Hematopoietic multipotent progenitor cell treated with erythropoietin and hydrocortisone succinate and interleukin-3 and kit ligand, for 4 days (in vitro differentiated cells): ENCODE data around the gene TOX4.

Experiments
- DNase-seq: peaks from one replicate; pipeline ENCODE4 v3.0.0-alpha.2; 2015

TOX4 gene

GRCh38 chr14:21505012-21505553, 28.1 kb downstream of the TOX4 start:
- no peak for DNase-seq

DNA sequence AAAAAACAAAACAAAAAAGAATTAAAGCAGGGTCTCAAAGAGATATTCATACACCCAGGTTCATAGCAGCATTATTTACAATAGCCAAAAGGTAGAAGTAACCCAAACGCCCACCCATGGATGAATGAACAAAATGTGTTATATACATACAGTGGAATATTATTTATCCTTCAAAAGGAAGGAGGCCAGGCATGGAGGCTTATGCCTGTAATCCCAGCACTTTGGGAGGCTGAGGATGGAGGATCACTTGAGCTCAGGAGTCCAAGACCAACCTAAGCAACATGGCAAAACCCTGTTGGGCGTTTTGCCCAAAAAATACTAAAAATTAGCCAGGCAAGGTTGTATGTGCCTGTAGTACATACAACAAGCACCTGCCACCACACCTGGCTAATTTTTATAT, 29.6 kb downstream of the TOX4 start:
- DNase-seq: no peak

- no peak for DNase-seq
Measured at GRCh38 chr14:21509432-21510143, 32.6 kb downstream of the TOX4 start.

- DNase-seq: peak; percentile 99
Measured at GRCh38 chr14:21510735-21511657, 34.0 kb downstream of the TOX4 start, which contains the start of gene METTL3. Gene METTL3, minus strand, starts transcription at chr14:21511340. Its CDS starts 117 bp downstream, at chr14:21511223.

- no peak for DNase-seq
Measured at GRCh38 chr14:21514341-21514740, 37.3 kb downstream of the TOX4 start.

DNA sequence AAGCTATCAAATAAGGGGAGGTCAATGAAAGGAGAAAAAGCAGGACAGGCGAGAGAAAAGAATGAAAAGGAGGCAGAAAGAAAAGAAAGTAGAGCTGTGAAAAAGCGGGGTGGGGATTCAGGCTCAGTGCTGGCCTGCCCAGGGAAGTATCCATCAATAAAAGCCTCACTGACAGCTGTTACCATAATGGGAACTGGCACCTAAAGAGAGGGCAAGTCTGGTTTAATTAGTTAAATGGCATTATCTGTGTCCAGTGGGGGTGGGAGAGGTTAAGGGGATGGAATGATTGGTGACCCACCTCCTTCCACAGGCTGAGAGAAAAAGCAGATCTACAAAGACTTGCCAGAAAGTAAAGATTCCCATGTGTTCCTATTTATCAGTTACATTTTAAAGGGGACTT, 41.7 kb downstream of the TOX4 start:
- no peak for DNase-seq

DNA sequence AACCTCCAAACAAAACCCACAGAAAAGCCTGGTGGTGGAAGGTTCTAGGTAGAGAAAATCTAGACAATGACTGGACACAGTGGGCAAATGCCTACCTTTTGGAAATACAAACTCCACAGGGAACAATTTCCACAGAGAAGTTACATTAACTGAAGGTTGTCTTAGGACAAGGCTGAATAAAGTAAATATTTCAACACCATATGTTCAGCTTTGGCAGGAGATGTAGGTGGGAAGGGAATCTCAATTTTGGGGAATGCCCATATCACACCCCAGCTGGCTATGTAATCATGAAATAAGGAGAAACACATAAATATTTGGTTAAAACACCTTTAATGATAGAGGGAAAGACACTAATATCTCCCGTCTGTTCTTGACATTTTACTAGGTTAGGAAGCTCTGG, 43.8 kb downstream of the TOX4 start:
- no peak for DNase-seq

GRCh38 chr14:21521501-21521900, 44.5 kb downstream of the TOX4 start:
- DNase-seq: no peak

- no peak for DNase-seq
Measured at GRCh38 chr14:21523203-21523602, 46.2 kb downstream of the TOX4 start.

DNA sequence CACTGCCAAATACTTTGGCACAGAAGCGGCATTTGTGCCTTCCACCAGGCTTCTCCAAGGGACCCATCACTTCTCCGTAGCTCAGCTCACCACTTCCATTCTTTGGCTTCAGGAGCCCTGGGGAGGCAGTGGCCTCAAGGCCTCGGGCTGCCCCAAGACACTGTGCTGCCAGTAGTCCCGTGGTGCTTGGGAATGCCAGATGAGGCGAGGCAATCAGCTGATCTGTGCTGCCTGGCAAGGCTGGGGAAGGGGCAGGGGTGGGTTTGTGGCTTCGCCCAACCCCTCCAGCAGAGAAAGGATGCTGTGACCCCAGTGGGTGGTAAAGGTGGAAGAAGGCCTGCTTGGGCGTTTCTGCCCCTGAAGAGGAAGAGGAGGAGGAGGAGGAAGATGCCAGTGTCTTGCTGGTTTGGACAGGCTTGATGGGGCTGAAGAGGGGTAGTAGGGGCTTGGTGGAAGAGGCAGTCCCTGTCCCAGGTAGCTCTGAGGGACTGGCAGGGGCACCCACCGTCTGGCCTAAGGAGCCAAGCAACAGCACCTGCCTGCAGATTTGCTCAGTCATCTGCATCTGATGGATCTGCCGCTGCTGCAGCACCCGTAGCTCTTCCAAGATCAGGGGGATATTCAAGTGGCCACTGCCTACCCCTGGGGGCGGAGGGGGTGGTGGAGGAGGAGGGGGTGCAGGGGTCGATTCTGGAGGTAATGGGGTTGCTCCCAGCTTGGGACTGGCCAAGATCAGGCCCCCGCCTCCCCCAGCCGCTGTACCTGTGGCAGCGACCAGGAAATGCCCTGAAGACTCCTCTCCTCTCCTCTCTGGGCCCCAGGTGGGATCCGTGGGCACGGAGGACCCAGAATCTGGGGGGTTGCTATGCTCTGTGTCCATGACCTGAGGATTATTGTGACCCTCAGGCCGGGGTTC, 47.8 kb downstream of the TOX4 start:
- DNase-seq: no peak

DNA sequence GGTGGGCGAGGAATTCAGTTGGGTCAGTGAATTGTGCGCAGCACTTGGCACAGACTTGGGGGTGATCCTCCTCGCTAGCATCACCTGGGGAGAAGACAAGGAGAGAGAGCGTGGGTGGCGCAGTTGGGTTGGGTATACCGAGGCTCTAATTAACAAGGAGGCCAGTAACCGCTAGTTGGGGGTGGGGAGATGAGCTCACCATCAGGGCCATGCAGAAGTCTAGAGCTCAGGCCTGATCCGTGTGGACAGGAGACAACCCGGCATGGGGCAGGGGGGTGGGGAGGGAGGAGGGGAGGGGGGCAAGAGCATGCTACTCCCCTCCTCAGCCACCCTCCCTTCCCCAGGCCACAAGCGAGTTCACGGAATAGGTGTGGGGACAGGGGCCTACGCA, 48.6 kb downstream of the TOX4 start:
- no peak for DNase-seq

DNA sequence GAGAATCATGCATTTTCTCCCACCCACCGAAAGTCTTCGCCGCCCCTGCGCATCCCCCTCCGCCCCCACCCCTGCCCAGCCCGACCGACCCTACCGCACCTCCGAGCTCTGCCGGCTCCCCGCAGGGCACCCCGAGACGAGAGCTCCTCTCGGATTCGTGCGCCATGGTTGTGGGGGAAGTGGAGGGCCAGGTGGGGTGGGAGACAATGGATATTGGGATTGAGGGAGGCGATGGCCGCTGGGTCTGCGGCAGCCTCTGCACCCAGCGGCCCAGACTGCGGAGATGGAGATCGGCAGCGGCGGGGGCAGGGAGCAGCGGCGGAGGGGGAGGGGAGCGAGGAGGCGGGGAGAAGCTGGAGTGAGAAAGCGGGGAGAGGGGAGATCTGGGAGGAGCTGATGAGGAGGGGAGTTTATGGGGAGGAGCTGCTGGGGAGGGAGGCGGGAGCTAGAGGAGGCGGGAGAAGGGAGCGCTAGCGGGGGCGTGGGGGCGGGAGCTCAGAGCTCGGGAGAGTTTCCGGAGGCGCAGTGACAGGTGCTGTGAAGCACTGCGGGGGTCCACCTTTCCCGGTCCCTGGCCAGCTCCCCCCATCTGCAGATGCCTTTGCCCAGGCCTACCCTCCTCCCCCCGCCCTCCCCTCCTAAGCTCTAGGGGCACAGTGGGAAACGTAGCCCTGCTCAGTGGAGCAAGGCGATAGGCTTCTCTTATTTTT, 49.1 kb downstream of the TOX4 start, which contains the start of gene SALL2:
Gene SALL2 (minus strand): TSS at position 385 of the 710 bp plus-strand sequence. CDS start 219 bp downstream, at position 166.
- peak; percentile 84 for DNase-seq

GRCh38 chr14:21526672-21527317, 49.8 kb downstream of the TOX4 start:
- DNase-seq: peak; percentile 61

GRCh38 chr14:21527318-21527679, 50.3 kb downstream of the TOX4 start:
- DNase-seq: no peak

DNA sequence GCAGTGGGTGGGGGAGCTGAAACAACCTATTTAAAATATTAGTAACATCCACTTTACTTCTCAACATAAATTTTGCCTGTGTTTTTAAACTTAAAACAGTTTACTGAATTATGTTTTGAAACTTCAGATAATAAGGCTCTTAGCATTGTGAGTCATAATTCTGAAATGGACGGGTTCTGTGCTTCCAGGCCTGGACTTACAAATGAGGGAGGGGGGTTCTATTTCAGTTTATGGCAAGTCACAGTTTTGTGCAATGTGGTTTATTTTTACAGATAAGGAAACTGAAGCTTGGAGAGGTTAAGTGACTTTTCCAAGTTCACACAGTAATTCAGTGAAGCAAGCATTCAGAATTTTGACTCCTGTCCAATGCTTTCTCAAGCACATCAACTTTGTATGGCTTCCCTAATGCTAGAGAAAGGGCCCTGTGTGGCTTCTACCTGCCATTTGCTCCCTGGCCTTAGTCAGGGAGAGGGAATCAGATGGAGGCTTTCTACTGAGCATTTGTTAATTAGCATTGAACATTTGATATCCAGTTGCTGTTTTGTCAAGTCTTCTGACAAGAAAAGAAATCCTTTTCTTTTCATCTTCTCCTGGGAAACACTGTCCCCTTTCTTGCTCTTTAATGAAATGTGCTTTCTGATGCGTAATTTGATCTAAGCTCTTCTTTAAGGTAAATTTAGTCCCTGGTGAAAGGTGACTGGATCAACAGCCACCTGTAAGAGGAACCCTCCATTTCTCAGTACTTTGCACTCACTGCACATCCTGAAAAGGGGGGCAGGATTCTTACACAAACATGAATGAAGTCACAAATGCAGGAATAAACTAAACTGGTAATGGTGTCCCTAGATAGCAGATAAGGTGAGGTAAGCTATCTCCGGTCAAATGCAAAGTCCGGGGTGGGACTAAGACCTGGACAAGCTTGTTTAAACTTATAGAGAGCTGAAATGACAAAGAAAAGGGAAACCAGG, 51.7 kb downstream of the TOX4 start:
- peak; percentile 72 for DNase-seq

DNA sequence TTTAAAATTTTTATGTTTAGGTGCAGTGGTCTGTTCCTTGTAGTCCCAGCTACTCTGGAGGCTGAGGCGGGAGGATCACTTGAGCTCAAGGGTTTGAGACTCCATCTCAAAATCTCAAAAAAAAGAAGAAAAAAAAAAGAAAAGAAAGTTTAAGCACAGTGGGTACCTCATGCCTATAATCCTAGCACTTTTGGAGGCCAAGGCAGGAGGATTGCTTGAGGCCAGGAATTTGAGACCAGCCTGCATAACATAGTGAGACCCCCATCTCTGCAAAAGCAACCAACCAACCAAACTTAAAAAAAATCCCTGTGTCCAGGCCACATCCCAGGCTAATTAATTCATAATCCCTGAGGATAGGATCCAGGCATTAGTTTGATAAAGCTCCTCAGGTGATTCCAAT, 52.5 kb downstream of the TOX4 start:
- DNase-seq: no peak

- no peak for DNase-seq
Measured at GRCh38 chr14:21533294-21533693, 56.3 kb downstream of the TOX4 start.

DNA sequence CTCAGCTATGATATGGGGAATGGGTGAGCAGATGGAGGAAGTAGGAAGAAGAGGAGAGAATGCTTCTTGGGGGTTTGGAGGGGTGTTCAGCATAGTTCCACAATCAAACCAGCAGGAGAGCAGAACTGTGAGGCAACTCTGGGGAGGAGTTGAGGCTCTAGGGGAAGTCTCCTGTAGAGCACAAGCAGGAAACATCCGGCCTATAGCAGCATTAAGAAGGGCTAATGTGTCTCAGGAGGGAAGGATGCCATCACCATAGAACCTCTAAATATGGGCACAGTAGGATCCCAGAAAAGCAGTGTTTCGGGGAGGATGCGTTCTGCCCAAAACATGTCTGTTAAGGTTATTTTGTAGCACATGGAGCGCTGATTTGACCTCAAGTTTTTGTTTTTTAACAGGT, 57.6 kb downstream of the TOX4 start:
- DNase-seq: peak; percentile 43

- DNase-seq: no peak
Measured at GRCh38 chr14:21535545-21536417, 58.8 kb downstream of the TOX4 start.
